ENCODE results near the gene AASDH.

Gene AASDH

GRCh38 chr4:56315543-56315942 lies 71.7 kb downstream of the AASDH start:
- DNase-seq, result no peak

GRCh38 chr4:56315041-56315440 lies 72.2 kb downstream of the AASDH start:
- no peak for DNase-seq

GRCh38 chr4:56314207-56314915 lies 72.9 kb downstream of the AASDH start:
- DNase-seq, result no peak

- no peak for DNase-seq
These were observed 74.2 kb downstream of the AASDH start for GRCh38 chr4:56313132-56313531.

GRCh38 chr4:56311299-56311975 lies 75.9 kb downstream of the AASDH start:
- no peak for DNase-seq

GRCh38 chr4:56310401-56311125 lies 76.7 kb downstream of the AASDH start:
- no peak for DNase-seq

GRCh38 chr4:56308384-56308783 lies 78.9 kb downstream of the AASDH start:
- DNase-seq, result no peak

GRCh38 chr4:56307423-56307822 lies 79.9 kb downstream of the AASDH start:
- no peak for DNase-seq

GRCh38 chr4:56305390-56305789 lies 81.9 kb downstream of the AASDH start:
- no peak for DNase-seq

- no peak for DNase-seq
These were observed 83.4 kb downstream of the AASDH start for GRCh38 chr4:56303921-56304320.

- DNase-seq, result no peak
These were observed 84.5 kb downstream of the AASDH start for GRCh38 chr4:56302760-56303159.

- DNase-seq, result no peak
These were observed 85.2 kb downstream of the AASDH start for GRCh38 chr4:56301997-56302496.

- DNase-seq, result peak; percentile 57
These were observed 85.9 kb downstream of the AASDH start for GRCh38 chr4:56301181-56301996.

GRCh38 chr4:56298236-56298635 lies 89.1 kb downstream of the AASDH start:
- no peak for DNase-seq

GRCh38 chr4:56297776-56298175 lies 89.5 kb downstream of the AASDH start:
- DNase-seq, result no peak

GRCh38 chr4:56296526-56296925 lies 90.8 kb downstream of the AASDH start:
- no peak for DNase-seq

GRCh38 chr4:56293121-56293520 lies 94.2 kb downstream of the AASDH start:
- no peak for DNase-seq

- no peak for DNase-seq
These were observed 97.4 kb downstream of the AASDH start for GRCh38 chr4:56289934-56290333.

GRCh38 chr4:56288663-56289062 lies 98.6 kb downstream of the AASDH start:
- no peak for DNase-seq

Measured in SHP77 treated with DMSO at 0.1 percent for 48 hours (cell line).